ENCODE data around the gene COTL1.
A peak's percentile ranks its signal among the peaks of the same experiment; 100 is the strongest.

The COTL1 gene

GRCh38 chr16:84596161-84596560, 21.7 kb downstream of the COTL1 start:
- no peaks in the 10 kb centered on the region for H4K20me1 ChIP-seq (ENCODE audit: insufficient read depth, low read length)
- no peaks in the 10 kb centered on the region for H3K36me3 ChIP-seq (replicated peaks; ENCODE audit: insufficient read depth, low read length)
- H3K4me2 ChIP-seq (ENCODE audit: low read depth, low read length), result no peak overlapping the region
- no peaks in the 10 kb centered on the region; the same call in 1 of the 2 replicates for H3K4me1 ChIP-seq (ENCODE audit: low read length)
- H3K9me3 ChIP-seq (replicated peaks; ENCODE audit: insufficient read depth, low read length), result no peaks in the 10 kb centered on the region
- TF ChIP-seq EZH2phosphoT487 (IDR thresholded peaks at IDR 0.05; ENCODE audit: low read length), result no peak
- no peak overlapping the region for H3K27ac ChIP-seq (ENCODE audit: low read length)
- no peaks in the 10 kb centered on the region for H3K9me2 ChIP-seq (replicated peaks; ENCODE audit: insufficient read depth, low read length)
- DNase-seq, result no peak
- H2AFZ ChIP-seq (ENCODE audit: low read length), result no peak overlapping the region
- H3K4me3 ChIP-seq (ENCODE audit: low read length), result no peak overlapping the region
- no peaks in the 10 kb centered on the region for H3K27me3 ChIP-seq (replicated peaks; ENCODE audit: insufficient read depth, low read length)
- H3K79me2 ChIP-seq (ENCODE audit: low read length), result no peaks in the 10 kb centered on the region
- H3K9ac ChIP-seq (ENCODE audit: low read length), result no peak overlapping the region
- H3F3A ChIP-seq (ENCODE audit: insufficient read depth, low read length), result no peaks in the 10 kb centered on the region

DNA sequence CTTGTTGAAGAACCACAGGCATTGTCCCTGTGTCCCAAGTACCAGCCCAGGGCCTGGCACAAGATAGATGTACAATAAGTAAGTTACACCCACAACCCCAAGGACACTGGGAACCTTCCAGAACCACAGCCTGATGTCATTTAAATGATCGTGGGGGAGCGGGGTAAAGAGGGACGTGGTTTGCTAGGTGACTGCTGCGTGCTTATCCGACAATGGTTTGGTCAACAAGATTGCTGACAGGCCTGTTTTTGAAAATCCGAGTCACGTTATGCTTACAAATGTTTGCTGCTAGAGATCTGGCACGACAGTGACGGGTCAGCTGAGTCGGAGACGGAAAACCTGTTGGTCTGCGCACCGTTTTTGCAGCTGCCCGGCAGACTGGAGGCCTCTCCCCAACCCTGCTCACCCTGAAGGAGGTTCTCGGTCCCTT, 22.8 kb downstream of the COTL1 start:
- Histone ChIP-seq H3K4me3 (ENCODE audit: low read length) (peak overlapping the region; percentile 12; the same call in 1 of the 2 replicates), H3K27me3 (replicated peaks; ENCODE audit: insufficient read depth, low read length) (no peaks in the 10 kb centered on the region), H3K79me2 (ENCODE audit: low read length) (no peaks in the 10 kb centered on the region), H3K9me3 (replicated peaks; ENCODE audit: insufficient read depth, low read length) (no peaks in the 10 kb centered on the region), H3F3A (ENCODE audit: insufficient read depth, low read length) (no peaks in the 10 kb centered on the region), H3K4me1 (ENCODE audit: low read length) (no peaks in the 10 kb centered on the region), H4K20me1 (ENCODE audit: insufficient read depth, low read length) (no peaks in the 10 kb centered on the region), H3K36me3 (replicated peaks; ENCODE audit: insufficient read depth, low read length) (no peaks in the 10 kb centered on the region), H3K4me2 (ENCODE audit: low read depth, low read length) (peak overlapping the region; percentile 55; the same call in 1 of the 2 replicates), H3K9me2 (replicated peaks; ENCODE audit: insufficient read depth, low read length) (no peaks in the 10 kb centered on the region), H3K9ac (ENCODE audit: low read length) (no peak overlapping the region), H2AFZ (ENCODE audit: low read length) (no peak overlapping the region), H3K27ac (ENCODE audit: low read length) (peak overlapping the region; percentile 60; the same call in 1 of the 2 replicates)
- no peak for DNase-seq
- TF ChIP-seq CTCF (IDR thresholded peaks at IDR 0.05; ENCODE audit: low read length) (no peak), EZH2phosphoT487 (IDR thresholded peaks at IDR 0.05; ENCODE audit: low read length) (no peak), EZH2 (optimal IDR thresholded peaks at IDR 0.05; ENCODE audit: low read depth, low read length) (no peak)

- H3K4me2 ChIP-seq (ENCODE audit: low read depth, low read length), result peak overlapping the region; percentile 55; the same call in 1 of the 2 replicates
- no peaks in the 10 kb centered on the region for H3F3A ChIP-seq (ENCODE audit: insufficient read depth, low read length)
- no peaks in the 10 kb centered on the region for H3K4me1 ChIP-seq (ENCODE audit: low read length)
- peak overlapping the region; percentile 12; the same call in 1 of the 2 replicates for H3K4me3 ChIP-seq (ENCODE audit: low read length)
- H4K20me1 ChIP-seq (ENCODE audit: insufficient read depth, low read length), result no peaks in the 10 kb centered on the region
- no peaks in the 10 kb centered on the region for H3K27me3 ChIP-seq (replicated peaks; ENCODE audit: insufficient read depth, low read length)
- peak overlapping the region; percentile 33; the same call in 1 of the 2 replicates for H3K9ac ChIP-seq (ENCODE audit: low read length)
- no peak for DNase-seq
- TF ChIP-seq EZH2phosphoT487 (IDR thresholded peaks at IDR 0.05; ENCODE audit: low read length), result no peak
- TF ChIP-seq CTCF (IDR thresholded peaks at IDR 0.05; ENCODE audit: low read length), result no peak
- TF ChIP-seq EZH2 (optimal IDR thresholded peaks at IDR 0.05; ENCODE audit: low read depth, low read length), result no peak
- H3K9me3 ChIP-seq (replicated peaks; ENCODE audit: insufficient read depth, low read length), result no peaks in the 10 kb centered on the region
- H2AFZ ChIP-seq (ENCODE audit: low read length), result no peak overlapping the region
- H3K27ac ChIP-seq (ENCODE audit: low read length), result peak overlapping the region; percentile 60; the same call in 1 of the 2 replicates
- no peaks in the 10 kb centered on the region for H3K36me3 ChIP-seq (replicated peaks; ENCODE audit: insufficient read depth, low read length)
- H3K79me2 ChIP-seq (ENCODE audit: low read length), result no peaks in the 10 kb centered on the region
- H3K9me2 ChIP-seq (replicated peaks; ENCODE audit: insufficient read depth, low read length), result no peaks in the 10 kb centered on the region
These were observed 23.2 kb downstream of the COTL1 start for GRCh38 chr16:84594725-84595038.
